ENCODE data around the gene RALGAPA1. TPM values are rescaled to one million over a fixed set of nuclear protein-coding genes. Genes with fewer than 3 reads are reported as not detected.

Gene RALGAPA1
- total and polyA plus RNA-seq, 9 of the 15 experiments (the other 6 are each of a cell fraction or from before 2014, with no cell fraction given): 2.5 to 16.3 (median 6.2) TPM

GRCh38 chr14:35512765-35513164, 296.3 kb downstream of the RALGAPA1 start:
- Histone ChIP-seq H3K27me3 (ENCODE audit: control insufficient read depth in 2 of 2, insufficient read depth in 2 of 2, low read length in 2 of 2) (no peaks in the 10 kb centered on the region), H3K4me2 (ENCODE audit: insufficient read depth, low read length) (no peak overlapping the region), H3K9me1 (ENCODE audit: control insufficient read depth, insufficient read depth, low read length) (no peaks in the 10 kb centered on the region), H3K9me3 (replicated peaks; ENCODE audit: control insufficient read depth, insufficient read depth, low read depth, low read length) (no peaks in the 10 kb centered on the region), H3K9ac (ENCODE audit: insufficient read depth in 1 of 2, low read depth in 2 of 2, low read length in 2 of 2) (no peak overlapping the region), H4K20me1 (replicated peaks; ENCODE audit: control insufficient read depth, insufficient read depth, low read length) (no peaks in the 10 kb centered on the region), H3K4me1 (replicated peaks in 1 of 2; ENCODE audit: control insufficient read depth in 2 of 2, insufficient read depth in 2 of 2, low read length in 2 of 2) (no peaks in the 10 kb centered on the region), H3K79me2 (ENCODE audit: control insufficient read depth, insufficient read depth, low read length) (no peaks in the 10 kb centered on the region), H3K36me3 (ENCODE audit: control insufficient read depth, insufficient read depth, low read length) (no peaks in the 10 kb centered on the region), H3K27ac (ENCODE audit: extremely low read depth, low read depth, low read length) (no peak overlapping the region), H2AFZ (ENCODE audit: low read depth, low read length) (no peak overlapping the region), H3K4me3 (no peak overlapping the region)
- WGBS (ENCODE audit: insufficient coverage, low coverage, missing lambda C conversion rate): 0% methylated on average over 4 of the region's 4 CpGs
- in situ Hi-C loops (cut with MboI) (no loop called here), intact Hi-C loops (cut with micrococcal nuclease) (no loop called here)
- TF ChIP-seq CHD2 (IDR thresholded peaks at IDR 0.05; ENCODE audit: low read depth, low read length) (no peak), NCOA2 (IDR thresholded peaks at IDR 0.05; ENCODE audit: partially characterized antibody in 2 of 2) (no peak), POU5F1 (IDR thresholded peaks at IDR 0.05; ENCODE audit: borderline replicate concordance, low read depth, low read length, partially characterized antibody) (no peak), RBFOX2 (IDR thresholded peaks at IDR 0.05; ENCODE audit: low read depth, low read length) (no peak), CREBBP (IDR thresholded peaks at IDR 0.05; ENCODE audit: low read depth, low read length) (no peak), MLLT1 (IDR thresholded peaks at IDR 0.05) (no peak), RFX7 (CRISPR knock-in tag; IDR thresholded peaks at IDR 0.05) (no peak)
- ChIA-PET CTCF (ENCODE audit: low intra/inter-chr PET ratio) (no interaction called here), POLR2A (no interaction called here)
- FAIRE-seq (no peak), ATAC-seq (no peak), DNase-seq (ENCODE audit: extremely low read depth in 1 of 4, low spot score in 3 of 4) (no peak)
- BruUV-seq (replicated peaks): no TSS peak

All from K562 (cell line).